Kidney (tissue), 14 donors: ENCODE data around the gene C2orf81. TPM values are rescaled to one million over a fixed set of nuclear protein-coding genes. Genes with fewer than 3 reads are reported as not detected.
A peak's percentile ranks its signal among the peaks of the same experiment; 100 is the strongest.

Experiments
- DNase-seq, 5 donors: peaks; one replicate each; pipeline ENCODE4 v3.0.0-alpha.2; 2013 to 2020
- FAIRE-seq: peaks from 2 replicates; lab custom pipeline; 2012; peaks lifted over from hg19 to GRCh38; lab: Jason Lieb, UNC
- H3K27ac ChIP-seq, 2 donors: one replicate each; pipeline ENCODE4 v1.7.0; 2013; ENCODE audit warnings: low read depth in 2 of 2, low read length in 2 of 2, inconsistent platforms in 1 of 2
- H3K27me3 ChIP-seq: one replicate; pipeline ENCODE4 v1.7.1; 2013; ENCODE audit warnings: low read length, inconsistent platforms; ENCODE audit not compliant: control insufficient read depth, insufficient read depth
- H3K36me3 ChIP-seq, 3 donors: one replicate each; pipeline versions ENCODE4 v1.7.0 to v1.7.1; 2013; ENCODE audit warnings: low read length in 3 of 3, control low read depth in 1 of 3, inconsistent platforms in 1 of 3; ENCODE audit not compliant: insufficient read depth in 3 of 3, control insufficient read depth in 2 of 3
- H3K4me1 ChIP-seq, 3 donors: one replicate each; pipeline versions ENCODE4 v1.7.0 to v1.7.1; 2013; ENCODE audit warnings: low read length in 3 of 3, inconsistent platforms in 1 of 3, low read depth in 1 of 3; ENCODE audit not compliant: control insufficient read depth in 2 of 3, insufficient read depth in 2 of 3
- H3K4me3 ChIP-seq, 3 donors: one replicate each; pipeline versions ENCODE4 v1.7.0 to v1.8.1; 2013; ENCODE audit warnings: low read length in 3 of 3, control low read depth in 1 of 3, inconsistent platforms in 1 of 3
- H3K9ac ChIP-seq, 3 donors: one replicate each; pipeline versions ENCODE4 v1.7.0 to v1.7.1; 2013; ENCODE audit warnings: low read length in 3 of 3, control low read depth in 1 of 3, inconsistent platforms in 1 of 3
- H3K9me3 ChIP-seq, 3 donors: one replicate each; pipeline versions ENCODE4 v1.7.0 to v1.7.1; 2013; ENCODE audit warnings: low read length in 3 of 3, control low read depth in 1 of 3, inconsistent platforms in 1 of 3; ENCODE audit not compliant: control insufficient read depth in 2 of 3, insufficient read depth in 1 of 3
- intact Hi-C: fragments of 100-400 bp; cut with DNase I; formaldehyde crosslinking; loops from one replicate; pipeline ENCODE4 v1.11.1; 2022
- polyA plus RNA-seq: library from polyadenylated mRNA; stranded (reverse); fragments of 350-450 nt; fragmentation: Illumina TruSeq; extraction: RNeasy Lipid Tissue Mini Kit (QIAGEN cat#74804); gene quantifications from one replicate; pipeline ENCODE4 v1.2.3, GENCODE V29; 2014; ENCODE audit warnings: low read depth, low replicate concordance; ENCODE audit not compliant: insufficient read depth
- total RNA-seq: library from RNA; stranded (reverse); fragmentation: NEBNext Ultra II Directional; extraction: Animal tissue kit (Norgen Biotek cat#: 25700); gene quantifications from one replicate; pipeline ENCODE4 v1.2.1, GENCODE V29; 2021
- TF ChIP-seq, protein P1 (sequence below): IDR thresholded peaks from 3 replicates; pipeline ENCODE4 v1.5.1; 2012; ENCODE audit warnings: mild to moderate bottlenecking, moderate library complexity, borderline replicate concordance; ENCODE audit not compliant: insufficient read depth; ENCODE audit errors: extremely low read depth
- donor health status: control.
- donor health status: control.
- donor health status: control.
- donor health status: control.
- donor health status: control.
- donor health status: DM: yes; HTN: yes; CAD: no.
- donor health status: Normal renal cell carcinoma (clear cell type).

Gene C2orf81
- total and polyA plus RNA-seq, 2 donors from 2014 or later: 8.8 to 11.6 TPM

DNA sequence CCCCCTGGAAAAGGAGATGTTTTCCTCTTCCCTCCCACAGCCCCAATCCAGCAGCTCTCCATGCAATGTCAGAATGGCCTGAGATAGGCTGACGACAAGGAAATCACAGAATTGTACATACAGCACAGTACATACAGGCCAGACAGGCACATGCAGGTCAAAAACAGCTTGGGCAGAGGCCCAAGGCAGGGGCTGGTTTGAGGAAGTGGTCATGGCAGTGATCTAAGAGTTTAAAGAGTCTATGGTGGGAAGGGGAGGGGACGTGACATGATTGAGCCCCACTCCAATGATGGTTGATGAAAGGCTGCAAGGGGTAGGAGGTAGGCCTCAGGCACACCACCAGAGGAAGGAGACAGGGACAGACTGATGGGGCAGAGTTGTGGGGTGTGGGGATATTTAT lies 45.6 kb downstream of the C2orf81 start:
- no peak for FAIRE-seq
- H3K36me3 ChIP-seq: peaks cover 0 to 27% (median 19%) of the 10 kb centered on the region in 3 donors
- no peak overlapping the region for H3K9ac ChIP-seq
- TF ChIP-seq, protein P1, sequence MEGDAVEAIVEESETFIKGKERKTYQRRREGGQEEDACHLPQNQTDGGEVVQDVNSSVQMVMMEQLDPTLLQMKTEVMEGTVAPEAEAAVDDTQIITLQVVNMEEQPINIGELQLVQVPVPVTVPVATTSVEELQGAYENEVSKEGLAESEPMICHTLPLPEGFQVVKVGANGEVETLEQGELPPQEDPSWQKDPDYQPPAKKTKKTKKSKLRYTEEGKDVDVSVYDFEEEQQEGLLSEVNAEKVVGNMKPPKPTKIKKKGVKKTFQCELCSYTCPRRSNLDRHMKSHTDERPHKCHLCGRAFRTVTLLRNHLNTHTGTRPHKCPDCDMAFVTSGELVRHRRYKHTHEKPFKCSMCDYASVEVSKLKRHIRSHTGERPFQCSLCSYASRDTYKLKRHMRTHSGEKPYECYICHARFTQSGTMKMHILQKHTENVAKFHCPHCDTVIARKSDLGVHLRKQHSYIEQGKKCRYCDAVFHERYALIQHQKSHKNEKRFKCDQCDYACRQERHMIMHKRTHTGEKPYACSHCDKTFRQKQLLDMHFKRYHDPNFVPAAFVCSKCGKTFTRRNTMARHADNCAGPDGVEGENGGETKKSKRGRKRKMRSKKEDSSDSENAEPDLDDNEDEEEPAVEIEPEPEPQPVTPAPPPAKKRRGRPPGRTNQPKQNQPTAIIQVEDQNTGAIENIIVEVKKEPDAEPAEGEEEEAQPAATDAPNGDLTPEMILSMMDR: no peak
- H3K27ac ChIP-seq: no peak overlapping the region
- no peak for DNase-seq
- intact Hi-C loops: no loop called here
- no peaks in the 10 kb centered on the region for H3K27me3 ChIP-seq
- H3K4me1 ChIP-seq: peaks cover 0 to 11% (median 3%) of the 10 kb centered on the region in 3 donors
- no peaks in the 10 kb centered on the region for H3K9me3 ChIP-seq
- no peak overlapping the region for H3K4me3 ChIP-seq

DNA sequence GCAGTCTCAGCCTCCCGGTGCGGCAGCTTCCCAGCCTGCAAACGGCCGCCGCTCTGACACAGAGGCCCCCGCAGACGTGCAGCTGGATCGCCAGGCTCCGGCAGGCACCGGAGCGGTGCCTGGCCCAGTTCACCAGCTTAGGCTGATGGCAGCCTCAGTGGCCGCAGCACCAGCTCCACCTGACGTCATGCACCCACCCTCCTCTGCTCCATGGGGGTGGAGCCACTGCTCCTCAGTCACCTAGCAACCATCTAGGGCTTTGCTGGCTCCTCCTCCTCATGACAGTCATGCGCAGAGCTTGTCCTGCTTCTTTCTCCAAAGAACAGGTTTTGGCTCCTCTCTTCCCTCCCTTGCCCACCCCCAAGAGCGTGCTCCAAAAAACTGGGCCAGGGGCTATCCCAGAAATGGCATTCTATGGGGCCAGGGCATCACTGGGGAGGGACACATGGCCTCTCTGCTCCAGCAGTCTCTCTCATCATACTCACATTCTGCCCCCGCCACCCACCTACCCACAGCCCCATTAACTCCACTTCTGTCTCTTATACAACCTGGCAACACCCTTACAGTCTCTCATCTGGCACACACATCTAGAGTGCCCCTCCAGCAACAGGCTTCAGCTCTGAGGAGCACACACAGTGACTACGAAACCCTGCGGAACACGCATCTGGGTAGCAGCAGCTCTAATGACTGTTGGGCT lies 46.8 kb downstream of the C2orf81 start:
- no peaks in the 10 kb centered on the region for H3K9me3 ChIP-seq
- no peaks in the 10 kb centered on the region for H3K27me3 ChIP-seq
- peaks cover 0 to 38% (median 29%) of the 10 kb centered on the region in 3 donors for H3K36me3 ChIP-seq
- TF ChIP-seq, protein P1: no peak
- peak overlapping the region in 2 of 3 donors; percentile 7 to 51 for H3K9ac ChIP-seq
- H3K4me1 ChIP-seq: peaks cover 0 to 3% (median 0%) of the 10 kb centered on the region in 3 donors
- no peak for FAIRE-seq
- intact Hi-C loops: no loop called here
- peak overlapping the region in 1 of 2 donors; percentile 13 for H3K27ac ChIP-seq
- DNase-seq: peak; percentile 85 to 94 (median 93)
- peak overlapping the region; percentile 30 to 65 (median 55) for H3K4me3 ChIP-seq

DNA sequence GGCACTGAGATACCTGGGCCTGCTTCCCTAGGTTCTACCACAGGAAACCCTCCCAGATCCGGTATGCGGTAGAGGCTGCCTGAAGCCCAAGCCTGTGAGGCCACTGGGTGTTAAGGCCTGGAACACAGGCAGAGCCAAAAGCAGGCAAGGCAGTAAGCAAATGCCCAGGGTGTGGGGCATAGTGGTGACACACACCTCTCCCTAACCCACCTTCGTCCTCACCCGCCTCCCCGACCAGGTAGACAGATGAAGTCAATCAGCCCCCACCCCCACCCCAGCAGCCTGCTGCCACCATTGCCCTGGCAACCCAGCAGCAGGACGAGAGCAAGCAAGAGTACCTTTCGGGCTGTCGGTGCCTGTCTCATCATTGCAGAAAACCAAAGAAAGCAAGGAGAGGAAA lies 47.4 kb downstream of the C2orf81 start:
- H3K36me3 ChIP-seq: peaks cover 0 to 44% (median 34%) of the 10 kb centered on the region in 3 donors
- peak in 3 of 5 donors; percentile 16 to 65 (median 18) for DNase-seq
- peak overlapping the region; percentile 4 to 51 (median 7) for H3K9ac ChIP-seq
- no peaks in the 10 kb centered on the region for H3K9me3 ChIP-seq
- H3K27ac ChIP-seq: peak overlapping the region in 1 of 2 donors; percentile 13
- H3K4me3 ChIP-seq: peak overlapping the region; percentile 30 to 65 (median 55)
- H3K27me3 ChIP-seq: no peaks in the 10 kb centered on the region
- FAIRE-seq: no peak
- intact Hi-C loops: no loop called here
- peaks cover 0 to 3% (median 0%) of the 10 kb centered on the region in 3 donors for H3K4me1 ChIP-seq
- TF ChIP-seq, protein P1: no peak
